Fibroblast of pulmonary artery (primary cell): ENCODE data around the gene PAX5.

ENCODE experiments used
- DNase-seq: peaks from one replicate; pipeline ENCODE4 v3.0.0-alpha.2; 2010; ENCODE audit warnings: low read depth
- H3K4me3 ChIP-seq: replicated peaks from 2 replicates; pipeline ENCODE4 v1.5.1; 2011; ENCODE audit warnings: low read depth, mild to moderate bottlenecking, control low read depth, low read length, moderate library complexity
- CTCF ChIP-seq: IDR thresholded peaks from 2 replicates; pipeline ENCODE4 v1.5.1; 2011; ENCODE audit warnings: mild to moderate bottlenecking, control low read depth, low read length, inconsistent platforms; ENCODE audit errors: missing control alignments

PAX5 gene

GRCh38 chr9:36938617-36939016 lies 95.5 kb downstream of the PAX5 start:
- no peak overlapping the region for H3K4me3 ChIP-seq

GRCh38 chr9:36937951-36938350 lies 96.1 kb downstream of the PAX5 start:
- DNase-seq, result no peak
- H3K4me3 ChIP-seq, result no peak overlapping the region
- no peak for TF ChIP-seq CTCF

More at GRCh38 chr9:36938617-36939016, 95.5 kb downstream of the PAX5 start:
- DNase-seq, result no peak
- TF ChIP-seq CTCF, result no peak

GRCh38 chr9:36937346-36937745 lies 96.7 kb downstream of the PAX5 start:
- DNase-seq, result no peak
- no peak overlapping the region for H3K4me3 ChIP-seq
- TF ChIP-seq CTCF, result no peak

- no peak for TF ChIP-seq CTCF
- no peak for DNase-seq
- no peak overlapping the region for H3K4me3 ChIP-seq
These were observed 97.6 kb downstream of the PAX5 start for GRCh38 chr9:36936498-36936831.

GRCh38 chr9:36935768-36936497 lies 98.1 kb downstream of the PAX5 start:
- H3K4me3 ChIP-seq, result no peak overlapping the region
- TF ChIP-seq CTCF, result no peak
- no peak for DNase-seq

GRCh38 chr9:36935332-36935731 lies 98.7 kb downstream of the PAX5 start:
- TF ChIP-seq CTCF, result no peak
- no peak overlapping the region for H3K4me3 ChIP-seq
- DNase-seq, result no peak

GRCh38 chr9:36934478-36935065 lies 99.5 kb downstream of the PAX5 start:
- TF ChIP-seq CTCF, result no peak
- no peak overlapping the region for H3K4me3 ChIP-seq
- DNase-seq, result no peak
